T47D (cell line): ENCODE results near the gene AGRN.
"Not testable (repeated sequence)": the region's sequence is repeated elsewhere in the genome, so short reads cannot be mapped to it uniquely, and the experiment has no call there.

Experiments used
- DNase-seq, 2 experiments: peaks; one replicate each; pipeline versions ENCODE4 v3.0.0 to v3.0.0-alpha.2; 2011 to 2012; ENCODE audit warnings: low read depth in 1 of 2, low spot score in 1 of 2
- JUND ChIP-seq: IDR thresholded peaks from 2 replicates; pipeline ENCODE4 v1.6.1; 2012; ENCODE audit warnings: low read depth
- in situ Hi-C: cut with HindIII; loops from 2 replicates; pipeline ENCODE4 v1.10.0; 2016; ENCODE audit warnings: low sequenced_read_pairs, low pct_unique_long_range_greater_than_20kb

Gene AGRN

DNA sequence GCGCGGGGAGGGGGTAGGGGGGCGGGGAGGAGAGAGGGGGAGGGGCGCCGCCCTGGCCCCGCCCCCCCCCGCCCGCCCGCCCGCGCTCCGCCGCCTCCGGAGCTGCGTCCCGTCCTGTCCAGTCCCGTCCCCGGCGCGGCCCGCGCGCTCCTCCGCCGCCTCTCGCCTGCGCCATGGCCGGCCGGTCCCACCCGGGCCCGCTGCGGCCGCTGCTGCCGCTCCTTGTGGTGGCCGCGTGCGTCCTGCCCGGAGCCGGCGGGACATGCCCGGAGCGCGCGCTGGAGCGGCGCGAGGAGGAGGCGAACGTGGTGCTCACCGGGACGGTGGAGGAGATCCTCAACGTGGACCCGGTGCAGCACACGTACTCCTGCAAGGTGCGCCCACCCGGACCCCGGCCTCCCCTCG, at the start of gene AGRN:
Gene AGRN, plus strand, starts transcription at position 121 of the 405 bp plus-strand sequence. Its CDS starts 53 bp downstream, at position 174.
- no peak for TF ChIP-seq JUND
- in situ Hi-C loops, result no loop called here
- no peak for DNase-seq

DNA sequence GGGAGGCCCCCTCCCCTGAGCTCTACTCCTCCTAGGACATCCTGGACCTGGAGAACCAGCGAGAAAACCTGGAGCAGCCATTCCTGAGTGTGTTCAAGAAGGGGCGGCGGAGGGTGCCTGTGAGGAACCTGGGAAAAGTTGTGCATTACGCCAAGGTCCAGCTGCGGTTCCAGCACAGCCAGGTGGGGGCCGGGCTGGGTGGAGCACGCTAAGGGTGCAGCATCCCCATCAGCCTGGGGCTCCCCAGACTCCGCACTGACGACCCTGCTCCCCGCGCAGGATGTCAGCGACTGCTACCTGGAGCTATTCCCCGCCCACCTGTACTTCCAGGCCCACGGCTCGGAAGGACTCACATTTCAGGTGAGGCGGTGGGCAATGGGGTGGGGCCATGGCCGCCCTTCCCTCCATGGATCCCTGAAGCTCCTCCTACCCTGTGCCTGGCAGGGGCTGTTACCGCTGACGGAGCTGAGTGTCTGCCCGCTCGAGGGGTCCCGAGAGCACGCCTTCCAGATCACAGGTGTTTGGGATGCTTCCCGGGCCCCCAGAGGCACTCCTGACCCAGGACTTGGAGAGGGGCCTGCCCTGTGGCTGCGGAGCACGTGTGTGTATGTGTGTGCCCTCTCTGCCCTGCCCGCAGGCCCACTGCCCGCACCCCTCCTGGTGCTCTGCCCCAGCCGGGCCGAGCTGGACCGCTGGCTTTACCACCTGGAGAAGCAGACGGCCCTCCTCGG, 49.5 kb upstream of the AGRN start:
- DNase-seq, result no peak
- in situ Hi-C loops, result no loop called here
- TF ChIP-seq JUND, result no peak

DNA sequence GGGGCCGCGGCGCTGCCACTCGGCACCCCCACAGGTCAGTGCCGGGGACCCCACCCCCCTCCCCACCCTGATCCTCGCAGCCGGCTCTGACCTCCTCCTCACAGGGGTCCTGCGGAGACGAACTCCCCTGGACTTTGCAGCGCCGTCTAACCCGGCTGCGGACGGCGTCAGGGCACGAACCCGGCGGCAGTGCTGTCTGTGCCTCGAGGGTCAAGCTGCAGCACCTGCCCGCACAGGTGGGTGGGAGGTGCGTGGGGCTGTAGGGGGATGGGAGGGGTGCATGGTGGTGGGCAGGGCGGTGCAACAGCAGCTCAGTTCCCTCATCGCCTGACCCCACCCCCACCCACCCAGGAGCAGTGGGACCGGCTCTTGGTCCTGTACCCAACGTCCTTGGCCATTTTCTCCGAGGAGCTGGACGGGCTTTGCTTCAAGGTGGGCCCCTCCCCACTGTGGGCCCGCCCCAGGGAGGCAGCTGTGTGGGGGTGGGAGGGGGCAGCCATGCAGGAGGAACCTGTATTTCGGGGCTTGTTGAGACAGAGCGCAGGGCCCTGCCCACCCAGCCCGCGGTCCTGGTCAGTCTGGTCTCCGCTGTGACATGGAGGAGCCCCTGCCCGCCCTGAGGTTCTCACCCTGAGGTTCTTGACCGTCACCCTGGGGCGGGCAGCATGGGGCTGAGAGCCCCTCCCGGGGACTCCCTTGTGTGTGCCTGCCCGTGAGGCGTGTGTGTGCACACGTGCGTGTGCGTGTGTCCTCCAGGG, 48.8 kb upstream of the AGRN start:
- no peak for TF ChIP-seq JUND
- in situ Hi-C loops, result no loop called here
- DNase-seq, result no peak

- in situ Hi-C loops, result no loop called here
- no peak for TF ChIP-seq JUND
- DNase-seq, result no peak
Observed at GRCh38 chr1:971751-972506, 48.0 kb upstream of the AGRN start.

GRCh38 chr1:972726-973458, 47.0 kb upstream of the AGRN start:
- no peak for TF ChIP-seq JUND
- in situ Hi-C loops, result no loop called here
- no peak for DNase-seq

DNA sequence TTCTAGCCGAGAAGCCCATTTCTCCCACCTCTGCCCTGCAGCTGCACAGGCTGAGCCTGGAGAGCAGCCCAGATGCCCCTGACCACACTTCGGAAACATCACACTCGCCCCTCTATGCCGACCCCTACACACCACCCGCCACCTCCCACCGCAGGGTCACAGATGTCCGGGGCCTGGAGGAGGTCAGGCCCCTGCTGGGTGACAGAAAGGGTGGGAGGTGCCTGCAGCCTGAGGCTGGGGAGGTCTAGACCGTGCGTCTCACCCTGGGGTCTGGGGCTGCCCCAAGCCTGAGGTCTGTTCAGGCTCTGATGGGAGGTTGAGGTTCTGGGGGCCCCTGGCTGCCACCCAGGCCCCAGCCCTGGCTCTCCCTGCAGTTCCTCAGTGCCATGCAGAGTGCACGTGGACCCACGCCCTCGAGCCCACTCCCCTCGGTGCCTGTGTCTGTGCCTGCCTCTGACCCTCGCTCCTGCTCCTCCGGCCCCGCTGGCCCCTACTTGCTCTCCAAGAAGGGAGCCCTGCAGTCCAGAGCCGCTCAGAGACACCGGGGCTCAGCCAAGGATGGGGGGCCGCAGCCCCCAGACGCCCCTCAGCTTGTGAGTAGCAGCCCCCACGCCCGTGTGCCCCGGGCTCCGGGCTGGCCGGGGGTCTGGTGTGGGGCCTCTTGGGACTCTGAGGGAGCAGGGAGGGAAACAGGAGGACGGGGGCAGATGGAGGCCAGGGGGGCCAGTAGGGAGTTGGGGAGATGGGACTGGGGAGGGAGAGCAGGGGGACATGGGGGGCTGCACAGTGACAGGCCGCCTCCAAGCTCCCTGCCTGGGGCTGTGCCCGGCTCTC, 46.2 kb upstream of the AGRN start:
- in situ Hi-C loops, result no loop called here
- TF ChIP-seq JUND, result no peak
- DNase-seq, result no peak

DNA sequence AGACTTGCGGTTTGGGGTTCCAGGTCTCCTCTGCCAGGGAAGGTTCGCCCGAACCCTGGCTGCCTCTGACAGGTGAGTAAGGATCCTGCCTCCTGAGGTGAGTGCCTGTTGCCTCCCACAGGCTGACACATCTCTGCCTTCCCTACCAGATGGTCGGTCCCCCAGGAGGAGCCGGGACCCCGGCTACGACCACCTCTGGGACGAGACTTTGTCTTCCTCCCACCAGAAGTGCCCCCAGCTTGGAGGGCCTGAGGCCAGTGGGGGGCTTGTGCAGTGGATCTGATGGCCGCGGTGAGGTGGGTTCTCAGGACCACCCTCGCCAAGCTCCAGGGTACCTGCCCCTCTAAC, 45.7 kb upstream of the AGRN start:
- in situ Hi-C loops, result no loop called here
- TF ChIP-seq JUND, result no peak

DNA sequence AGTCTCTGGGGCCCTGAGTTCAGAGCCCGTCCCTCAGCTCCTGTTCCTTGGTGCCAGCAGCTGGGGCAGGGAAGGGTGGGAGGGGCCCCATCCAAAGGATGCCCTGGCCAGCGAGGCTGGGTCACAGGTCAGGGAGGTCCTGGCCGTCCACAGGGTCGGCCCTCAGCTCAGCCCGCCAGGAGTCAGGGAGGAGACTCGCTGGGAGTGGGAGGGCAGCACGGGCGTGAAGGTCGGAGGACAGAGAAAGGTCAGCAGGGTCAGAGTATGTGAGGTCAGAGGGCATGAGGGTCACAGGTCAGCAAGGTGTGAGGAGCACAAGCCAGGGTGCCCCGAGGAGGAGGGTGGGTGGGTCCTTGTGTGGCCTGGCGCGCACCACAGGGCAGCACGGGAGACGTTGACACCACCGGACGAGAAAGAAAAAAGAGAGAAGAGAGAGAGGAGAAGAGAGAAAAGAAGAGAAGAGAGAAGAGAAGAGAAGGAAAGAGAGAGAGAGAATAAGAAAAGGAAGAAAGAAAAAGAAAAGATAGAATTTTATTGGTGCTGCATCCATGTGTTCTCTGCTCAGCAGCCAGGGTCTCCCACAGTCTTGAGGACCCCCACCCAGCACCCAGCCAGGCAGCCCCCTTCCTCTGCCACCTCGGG, 45.1 kb upstream of the AGRN start:
- DNase-seq, result no peak
- in situ Hi-C loops, result no loop called here
- TF ChIP-seq JUND, result no peak

More for the DNA sequence above, 45.7 kb upstream of the AGRN start:
- DNase-seq, result no peak

GRCh38 chr1:975365-975764, 44.6 kb upstream of the AGRN start:
- in situ Hi-C loops, result no loop called here
- no peak for TF ChIP-seq JUND
- DNase-seq, result no peak

DNA sequence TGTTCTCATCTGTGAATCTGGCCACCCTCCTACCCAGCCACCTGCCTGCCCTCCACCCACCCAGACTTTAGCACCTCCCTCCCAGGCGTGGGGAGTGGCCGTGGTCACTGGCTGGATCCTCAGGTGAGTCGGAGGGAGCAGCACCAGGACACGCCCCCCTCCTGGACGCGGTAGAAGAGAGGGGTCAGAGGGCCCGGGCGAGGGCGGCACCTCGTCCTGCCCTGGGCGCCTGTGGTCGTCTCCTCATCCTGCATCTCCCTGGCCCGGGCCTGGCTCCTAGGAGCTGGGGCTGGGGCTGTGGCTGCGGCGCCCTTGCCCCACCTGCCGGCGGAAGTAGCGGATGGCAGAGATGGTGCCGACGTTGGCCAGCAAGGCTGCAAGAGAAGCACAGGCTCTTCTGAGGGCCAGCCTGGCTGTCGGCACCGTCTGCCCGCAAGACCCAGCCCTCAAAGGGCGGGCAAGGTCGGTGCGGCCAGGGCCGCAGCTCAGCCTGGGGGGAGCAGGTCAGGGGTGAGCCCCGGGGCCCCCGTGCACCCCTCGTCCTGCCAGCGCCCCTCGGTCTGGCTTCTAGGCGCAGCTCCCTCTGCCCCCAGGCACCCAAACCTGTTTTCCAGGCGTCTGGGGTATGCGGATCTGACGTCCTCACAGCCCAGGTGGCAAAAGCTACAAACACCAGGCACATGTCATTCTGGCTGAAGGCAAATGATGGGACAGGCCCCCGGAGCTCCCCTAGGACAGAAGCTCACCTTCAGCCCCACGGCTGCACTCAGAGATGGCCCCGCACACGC, 43.8 kb upstream of the AGRN start:
- in situ Hi-C loops, result no loop called here
- TF ChIP-seq JUND, result no peak
- peak; percentile 80 to 93 for DNase-seq

GRCh38 chr1:976791-977190, 43.1 kb upstream of the AGRN start:
- DNase-seq, in situ Hi-C loops: not testable (repeated sequence)
